GM23338 (cell line): ENCODE measurements around the gene DDR2. TPM values are rescaled to one million over a fixed set of nuclear protein-coding genes. Genes with fewer than 3 reads are reported as not detected.

Source experiments
- ATAC-seq: fragments of 200-7000 bp; cut with Tn5 transposase; 3 replicates; pipeline ENCODE4 v1.9.1; 2020
- DNase-seq: peaks from one replicate; pipeline ENCODE4 v3.0.0-alpha.2; 2015; ENCODE audit warnings: low spot score
- H2AFZ ChIP-seq: fragments of 200-600 bp; sonication (generic); 2 replicates; pipeline ENCODE4 v1.8.0; 2016; ENCODE audit warnings: antibody characterized with exemption, mild to moderate bottlenecking, moderate library complexity
- H3F3A ChIP-seq: fragments of 200-600 bp; sonication (generic); replicated peaks from 2 replicates; pipeline ENCODE4 v1.8.0; 2017; ENCODE audit warnings: antibody characterized with exemption, mixed run types, low read depth
- H3K27ac ChIP-seq: fragments of 200-600 bp; sonication (generic); 2 replicates; pipeline ENCODE4 v1.6.1; 2016; ENCODE audit warnings: low read depth
- H3K27me3 ChIP-seq: fragments of 200-600 bp; sonication (generic); 2 replicates; pipeline ENCODE4 v1.8.0; 2016; ENCODE audit warnings: mild to moderate bottlenecking, mixed run types, moderate library complexity; ENCODE audit not compliant: insufficient read depth
- H3K36me3 ChIP-seq: fragments of 200-600 bp; sonication (generic); 2 replicates; pipeline ENCODE4 v1.8.0; 2016; ENCODE audit warnings: mild to moderate bottlenecking; ENCODE audit not compliant: insufficient read depth
- H3K4me1 ChIP-seq: fragments of 200-600 bp; sonication (generic); 2 replicates; pipeline ENCODE4 v1.8.0; 2016; ENCODE audit warnings: mild to moderate bottlenecking, moderate library complexity; ENCODE audit not compliant: insufficient read depth
- H3K4me2 ChIP-seq: fragments of 200-600 bp; sonication (generic); 2 replicates; pipeline ENCODE4 v1.7.1; 2017; ENCODE audit warnings: mixed run types
- H3K4me3 ChIP-seq: fragments of 200-600 bp; sonication (generic); 2 replicates; pipeline ENCODE4 v1.6.1; 2016; ENCODE audit warnings: mixed run types
- H3K79me2 ChIP-seq: fragments of 200-600 bp; sonication (generic); replicated peaks from 2 replicates; pipeline ENCODE4 v1.8.0; 2017; ENCODE audit warnings: mild to moderate bottlenecking; ENCODE audit not compliant: insufficient read depth
- H3K9me2 ChIP-seq: fragments of 200-600 bp; sonication (generic); 2 replicates; pipeline ENCODE4 v1.8.0; 2017; ENCODE audit not compliant: insufficient read depth
- H4K20me1 ChIP-seq: fragments of 200-600 bp; sonication (generic); replicated peaks from 2 replicates; pipeline ENCODE4 v1.8.0; 2017; ENCODE audit warnings: mild to moderate bottlenecking; ENCODE audit not compliant: insufficient read depth
- H3K27ac Mint-ChIP-seq: 2 replicates; pipeline ENCODE4 v1.8.0; 2020; ENCODE audit warnings: inconsistent platforms, mild to moderate bottlenecking, moderate library complexity, mixed read lengths
- H3K27me3 Mint-ChIP-seq: 3 replicates; pipeline ENCODE4 v1.8.0; 2022; ENCODE audit warnings: low read depth, mild to moderate bottlenecking, moderate library complexity, mixed read lengths, inconsistent platforms; ENCODE audit not compliant: insufficient read depth, poor library complexity
- H3K36me3 Mint-ChIP-seq: 3 replicates; pipeline ENCODE4 v1.8.0; 2021; ENCODE audit warnings: low read depth, mild to moderate bottlenecking, inconsistent platforms, moderate library complexity, mixed read lengths
- H3K4me1 Mint-ChIP-seq: 3 replicates; pipeline ENCODE4 v1.8.0; 2020; ENCODE audit warnings: mild to moderate bottlenecking, inconsistent platforms, mixed read lengths
- H3K4me3 Mint-ChIP-seq: 3 replicates; pipeline ENCODE4 v1.8.0; 2021; ENCODE audit warnings: moderate library complexity, mild to moderate bottlenecking, inconsistent platforms, mixed read lengths
- H3K9me3 Mint-ChIP-seq: 3 replicates; pipeline ENCODE4 v1.8.0; 2020; ENCODE audit warnings: moderate library complexity, mild to moderate bottlenecking, inconsistent platforms, mixed read lengths
- CTCF ChIP-seq, 2 experiments: fragments of 200-600 bp in 1 of 2; sonication (generic) in 1 of 2; conservative IDR thresholded peaks; 2 replicates each; pipeline versions ENCODE4 v1.5.1 to v1.6.1; 2016 to 2017; ENCODE audit warnings: antibody characterized with exemption in 2 of 2, low read depth in 2 of 2, mild to moderate bottlenecking in 2 of 2, moderate library complexity in 1 of 2
- ETS1 ChIP-seq: IDR thresholded peaks from 2 replicates; pipeline ENCODE4 v1.6.1; 2016; ENCODE audit warnings: antibody characterized with exemption
- EZH2 ChIP-seq: fragments of 200-600 bp; sonication (generic); IDR thresholded peaks from one replicate; pipeline ENCODE4 v1.8.0; 2017; ENCODE audit warnings: antibody characterized with exemption, mild to moderate bottlenecking, low read depth; ENCODE audit not compliant: unreplicated experiment
- JUNB ChIP-seq: IDR thresholded peaks from one replicate; pipeline ENCODE4 v1.6.1; 2016; ENCODE audit warnings: antibody characterized with exemption; ENCODE audit not compliant: unreplicated experiment
- NANOG ChIP-seq: IDR thresholded peaks from 2 replicates; pipeline ENCODE4 v1.6.1; 2016; ENCODE audit warnings: antibody characterized with exemption, borderline replicate concordance
- REST ChIP-seq: IDR thresholded peaks from one replicate; pipeline ENCODE4 v1.6.1; 2018; ENCODE audit warnings: antibody characterized with exemption; ENCODE audit not compliant: unreplicated experiment
- STAT1 ChIP-seq: IDR thresholded peaks from one replicate; pipeline ENCODE4 v1.6.1; 2016; ENCODE audit warnings: antibody characterized with exemption; ENCODE audit not compliant: unreplicated experiment
- ZNF114 ChIP-seq: fragments of 250-450 bp; sonication (Bioruptor Pico); IDR thresholded peaks from 2 replicates; pipeline ENCODE4 v1.5.0; 2020; ENCODE audit warnings: mild to moderate bottlenecking, moderate library complexity
- polyA plus RNA-seq: library from polyadenylated mRNA; unstranded; fragments of >200 nt; fragmentation: Nextera tagmentation; extraction: Ambion mirVana; gene quantifications from 2 replicates; pipeline ENCODE4 v1.2.1, GENCODE V29; 2016
- total RNA-seq: library from RNA; depleted of rRNA; stranded (reverse); fragments of >200 nt; shearing (Covaris generic); gene quantifications from 2 replicates; pipeline ENCODE4 v1.2.3, GENCODE V29; 2014
- TF ChIP-seq, protein P1 (sequence below): fragments of 250-450 bp; sonication (Bioruptor Pico); IDR thresholded peaks from 2 replicates; pipeline ENCODE4 v1.5.0; 2020; ENCODE audit warnings: mild to moderate bottlenecking, moderate library complexity

Gene DDR2
- total and polyA plus RNA-seq, 2 experiments from 2014 or later, result 0.66 to 1.8 TPM

- TF ChIP-seq JUNB (no peak), ETS1 (no peak)
Measured at GRCh38 chr1:162629077-162629627, 3.1 kb upstream of the DDR2 start (continued).

- H3F3A ChIP-seq, result no peaks in the 10 kb centered on the region
- Mint-ChIP-seq H3K4me3 (no peak overlapping the region), H3K4me1 (peaks cover 20% of the 10 kb centered on the region), H3K9me3 (no peaks in the 10 kb centered on the region), H3K27me3 (no peaks in the 10 kb centered on the region), H3K27ac (no peak overlapping the region), H3K36me3 (no peaks in the 10 kb centered on the region)
- no peaks in the 10 kb centered on the region for H3K36me3 ChIP-seq
- ATAC-seq (no peak), DNase-seq (no peak)
- no peaks in the 10 kb centered on the region for H3K27me3 ChIP-seq
- H3K27ac ChIP-seq, result no peak overlapping the region
- H3K4me2 ChIP-seq, result no peak overlapping the region
- no peaks in the 10 kb centered on the region for H3K79me2 ChIP-seq
- no peaks in the 10 kb centered on the region for H4K20me1 ChIP-seq
- no peak overlapping the region for H3K4me3 ChIP-seq
- H3K4me1 ChIP-seq, result peaks cover 12% of the 10 kb centered on the region
- no peak overlapping the region for H2AFZ ChIP-seq
- TF ChIP-seq REST, result no peak
- TF ChIP-seq CTCF (conservative IDR thresholded peaks at IDR 0.05; ENCODE audit: low read depth in 2 of 2), result no peak
- no peak for TF ChIP-seq NANOG
- no peak for TF ChIP-seq ZNF114 (CRISPR knock-in tag)
- TF ChIP-seq, protein P1, sequence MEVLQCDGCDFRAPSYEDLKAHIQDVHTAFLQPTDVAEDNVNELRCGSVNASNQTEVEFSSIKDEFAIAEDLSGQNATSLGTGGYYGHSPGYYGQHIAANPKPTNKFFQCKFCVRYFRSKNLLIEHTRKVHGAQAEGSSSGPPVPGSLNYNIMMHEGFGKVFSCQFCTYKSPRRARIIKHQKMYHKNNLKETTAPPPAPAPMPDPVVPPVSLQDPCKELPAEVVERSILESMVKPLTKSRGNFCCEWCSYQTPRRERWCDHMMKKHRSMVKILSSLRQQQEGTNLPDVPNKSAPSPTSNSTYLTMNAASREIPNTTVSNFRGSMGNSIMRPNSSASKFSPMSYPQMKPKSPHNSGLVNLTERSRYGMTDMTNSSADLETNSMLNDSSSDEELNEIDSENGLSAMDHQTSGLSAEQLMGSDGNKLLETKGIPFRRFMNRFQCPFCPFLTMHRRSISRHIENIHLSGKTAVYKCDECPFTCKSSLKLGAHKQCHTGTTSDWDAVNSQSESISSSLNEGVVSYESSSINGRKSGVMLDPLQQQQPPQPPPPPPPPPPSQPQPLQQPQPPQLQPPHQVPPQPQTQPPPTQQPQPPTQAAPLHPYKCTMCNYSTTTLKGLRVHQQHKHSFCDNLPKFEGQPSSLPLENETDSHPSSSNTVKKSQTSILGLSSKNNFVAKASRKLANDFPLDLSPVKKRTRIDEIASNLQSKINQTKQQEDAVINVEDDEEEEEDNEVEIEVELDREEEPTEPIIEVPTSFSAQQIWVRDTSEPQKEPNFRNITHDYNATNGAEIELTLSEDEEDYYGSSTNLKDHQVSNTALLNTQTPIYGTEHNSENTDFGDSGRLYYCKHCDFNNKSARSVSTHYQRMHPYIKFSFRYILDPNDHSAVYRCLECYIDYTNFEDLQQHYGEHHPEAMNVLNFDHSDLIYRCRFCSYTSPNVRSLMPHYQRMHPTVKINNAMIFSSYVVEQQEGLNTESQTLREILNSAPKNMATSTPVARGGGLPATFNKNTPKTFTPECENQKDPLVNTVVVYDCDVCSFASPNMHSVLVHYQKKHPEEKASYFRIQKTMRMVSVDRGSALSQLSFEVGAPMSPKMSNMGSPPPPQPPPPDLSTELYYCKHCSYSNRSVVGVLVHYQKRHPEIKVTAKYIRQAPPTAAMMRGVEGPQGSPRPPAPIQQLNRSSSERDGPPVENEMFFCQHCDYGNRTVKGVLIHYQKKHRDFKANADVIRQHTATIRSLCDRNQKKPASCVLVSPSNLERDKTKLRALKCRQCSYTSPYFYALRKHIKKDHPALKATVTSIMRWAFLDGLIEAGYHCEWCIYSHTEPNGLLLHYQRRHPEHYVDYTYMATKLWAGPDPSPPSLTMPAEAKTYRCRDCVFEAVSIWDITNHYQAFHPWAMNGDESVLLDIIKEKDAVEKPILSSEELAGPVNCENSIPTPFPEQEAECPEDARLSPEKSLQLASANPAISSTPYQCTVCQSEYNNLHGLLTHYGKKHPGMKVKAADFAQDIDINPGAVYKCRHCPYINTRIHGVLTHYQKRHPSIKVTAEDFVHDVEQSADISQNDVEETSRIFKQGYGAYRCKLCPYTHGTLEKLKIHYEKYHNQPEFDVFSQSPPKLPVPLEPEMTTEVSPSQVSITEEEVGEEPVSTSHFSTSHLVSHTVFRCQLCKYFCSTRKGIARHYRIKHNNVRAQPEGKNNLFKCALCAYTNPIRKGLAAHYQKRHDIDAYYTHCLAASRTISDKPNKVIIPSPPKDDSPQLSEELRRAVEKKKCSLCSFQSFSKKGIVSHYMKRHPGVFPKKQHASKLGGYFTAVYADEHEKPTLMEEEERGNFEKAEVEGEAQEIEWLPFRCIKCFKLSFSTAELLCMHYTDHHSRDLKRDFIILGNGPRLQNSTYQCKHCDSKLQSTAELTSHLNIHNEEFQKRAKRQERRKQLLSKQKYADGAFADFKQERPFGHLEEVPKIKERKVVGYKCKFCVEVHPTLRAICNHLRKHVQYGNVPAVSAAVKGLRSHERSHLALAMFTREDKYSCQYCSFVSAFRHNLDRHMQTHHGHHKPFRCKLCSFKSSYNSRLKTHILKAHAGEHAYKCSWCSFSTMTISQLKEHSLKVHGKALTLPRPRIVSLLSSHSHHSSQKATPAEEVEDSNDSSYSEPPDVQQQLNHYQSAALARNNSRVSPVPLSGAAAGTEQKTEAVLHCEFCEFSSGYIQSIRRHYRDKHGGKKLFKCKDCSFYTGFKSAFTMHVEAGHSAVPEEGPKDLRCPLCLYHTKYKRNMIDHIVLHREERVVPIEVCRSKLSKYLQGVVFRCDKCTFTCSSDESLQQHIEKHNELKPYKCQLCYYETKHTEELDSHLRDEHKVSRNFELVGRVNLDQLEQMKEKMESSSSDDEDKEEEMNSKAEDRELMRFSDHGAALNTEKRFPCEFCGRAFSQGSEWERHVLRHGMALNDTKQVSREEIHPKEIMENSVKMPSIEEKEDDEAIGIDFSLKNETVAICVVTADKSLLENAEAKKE (CRISPR knock-in tag), result no peak
- no peak for TF ChIP-seq ETS1
- no peak for TF ChIP-seq STAT1
- TF ChIP-seq EZH2, result no peak
- TF ChIP-seq JUNB, result no peak
- peaks cover 12% of the 10 kb centered on the region for H3K9me2 ChIP-seq
Measured at GRCh38 chr1:162629651-162630050, 2.6 kb upstream of the DDR2 start.
